T-helper 1 cell (primary cell): ENCODE results near the gene CNN2.

Source experiments
- DNase-seq, 5 donors: peaks; one replicate each; pipeline ENCODE4 v3.0.0-alpha.2; 2012 to 2020
- total RNA-seq, 4 donors: gene quantifications; one replicate each; lab custom pipeline; 2026; lab: John Stamatoyannopoulos, UW

CNN2 gene
- total RNA-seq = 283 to 341 (median 311) reads per million in 4 donors

DNA sequence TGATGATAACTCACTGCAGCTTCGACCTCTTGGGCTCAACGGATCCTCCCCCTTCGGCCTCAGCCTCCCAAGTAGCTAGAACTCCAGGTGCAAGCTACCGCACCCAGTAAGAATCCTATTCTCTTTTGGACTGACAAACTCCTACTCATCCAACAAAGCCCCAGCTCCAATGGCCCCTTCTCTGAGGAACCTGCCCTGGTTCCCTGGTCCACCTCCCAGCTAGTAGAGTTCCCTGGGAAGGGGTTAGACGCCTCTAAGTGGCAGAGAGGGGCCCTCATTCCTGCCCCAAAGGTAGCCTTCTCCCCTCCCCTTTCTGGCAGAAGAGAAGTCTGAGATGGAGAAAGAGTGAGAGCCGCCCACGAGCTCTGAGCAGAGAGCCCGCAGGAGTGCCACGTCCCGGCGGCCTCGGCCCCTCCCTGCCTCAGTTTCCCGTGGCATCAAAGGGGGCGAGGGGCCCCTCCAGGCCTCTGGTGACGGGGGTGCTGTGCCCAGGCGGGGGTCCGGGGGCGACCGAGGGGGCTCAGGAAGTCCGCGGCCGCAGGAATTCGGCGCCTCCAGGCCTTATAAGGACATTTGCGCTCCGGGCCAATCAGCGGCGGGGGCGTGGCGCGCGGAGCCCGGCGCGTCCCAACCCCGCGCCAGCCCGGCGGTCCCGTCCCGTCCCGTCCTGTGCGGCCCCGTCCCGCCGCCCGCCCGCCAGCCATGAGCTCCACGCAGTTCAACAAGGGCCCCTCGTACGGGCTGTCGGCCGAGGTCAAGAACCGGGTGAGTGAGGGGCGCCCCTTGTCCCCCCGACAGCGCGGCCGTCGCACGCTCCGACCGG, at the start of gene CNN2:
CNN2 (plus strand) TSS at position 649 of the 823 bp plus-strand sequence; CDS start at position 703, 54 bp downstream.
- peak in 4 of 5 donors; percentile 48 to 72 (median 62) for DNase-seq

DNA sequence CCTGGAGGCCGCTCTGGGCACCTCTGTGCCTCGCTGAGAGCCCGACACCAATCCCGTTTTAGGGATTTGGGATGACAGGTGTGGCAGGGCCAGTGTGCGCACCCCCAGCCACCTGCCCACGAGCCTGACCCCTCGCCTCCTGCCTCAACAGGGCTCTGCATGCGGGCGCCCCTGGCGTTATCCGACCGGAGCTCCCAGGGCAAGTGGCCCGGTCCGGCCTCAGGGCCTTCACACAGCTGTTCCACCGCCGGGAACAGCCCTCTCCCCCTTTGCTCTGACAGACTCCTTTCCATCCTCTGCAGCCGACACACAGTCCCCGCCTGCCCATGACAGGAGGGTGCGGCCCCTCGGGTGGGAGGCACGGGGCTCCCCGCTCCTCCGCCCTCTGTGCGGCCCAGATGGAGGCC, 49.3 kb upstream of the CNN2 start:
- DNase-seq = no peak

DNA sequence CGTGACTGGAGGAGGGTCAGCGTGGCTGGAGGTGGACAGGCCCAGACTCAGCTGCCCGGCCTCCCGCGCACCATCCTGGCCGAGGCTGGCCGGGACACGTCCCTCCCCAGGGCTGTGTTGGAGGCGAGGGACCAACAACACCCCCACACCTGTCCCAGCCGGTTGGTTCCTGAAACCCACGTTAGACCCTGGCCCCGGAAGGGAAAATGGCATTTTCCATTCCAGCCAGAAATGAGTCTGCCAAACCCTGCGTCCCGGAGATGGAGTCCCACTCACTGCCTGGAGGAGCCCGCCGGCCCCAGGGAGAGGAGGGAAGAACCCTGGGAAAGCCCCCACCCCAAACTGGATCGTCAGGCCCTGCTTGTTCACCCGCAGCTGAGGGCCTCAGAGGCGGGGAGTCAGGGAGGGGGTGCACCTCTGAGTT, 47.1 kb upstream of the CNN2 start:
- no peak for DNase-seq

GRCh38 chr19:980133-980998, 46.0 kb upstream of the CNN2 start:
- DNase-seq = no peak

DNA sequence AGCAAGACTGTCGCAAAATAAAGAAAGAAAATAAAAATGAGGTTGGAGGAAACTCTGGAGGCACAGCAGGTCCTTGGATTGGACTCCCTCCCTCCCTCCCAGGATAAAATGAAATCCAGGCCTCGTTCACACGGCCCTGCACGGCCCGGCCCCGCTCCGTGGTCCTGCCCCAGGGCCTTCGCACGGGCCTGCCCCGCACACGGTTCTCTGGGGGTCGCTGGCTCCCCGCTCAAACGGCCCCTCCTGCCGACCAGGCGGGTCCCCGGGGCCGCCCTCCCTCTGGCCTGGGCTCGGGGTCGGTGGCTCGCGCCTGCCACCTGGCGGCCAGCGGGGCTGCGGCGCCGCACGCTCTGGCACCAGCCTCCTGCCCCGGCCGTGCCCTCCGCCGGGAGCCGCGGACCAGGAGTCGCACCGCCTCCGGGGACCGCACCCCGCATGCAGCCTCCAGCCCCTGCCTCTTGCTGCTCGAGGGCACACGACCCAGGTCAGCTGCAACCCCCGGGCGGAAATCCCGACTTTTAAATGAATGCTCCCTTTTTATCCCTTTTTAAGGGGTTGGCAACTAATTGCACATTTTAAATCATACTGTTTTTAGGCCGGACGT, 43.7 kb upstream of the CNN2 start:
- peak; percentile 52 to 72 (median 61) for DNase-seq

- DNase-seq = peak; percentile 77 to 90 (median 84)
Observed at GRCh38 chr19:984165-984967, 42.0 kb upstream of the CNN2 start, which contains the start of gene WDR18. WDR18 (plus strand) TSS chr19:984345; CDS start chr19:984354, 9 bp downstream.

DNA sequence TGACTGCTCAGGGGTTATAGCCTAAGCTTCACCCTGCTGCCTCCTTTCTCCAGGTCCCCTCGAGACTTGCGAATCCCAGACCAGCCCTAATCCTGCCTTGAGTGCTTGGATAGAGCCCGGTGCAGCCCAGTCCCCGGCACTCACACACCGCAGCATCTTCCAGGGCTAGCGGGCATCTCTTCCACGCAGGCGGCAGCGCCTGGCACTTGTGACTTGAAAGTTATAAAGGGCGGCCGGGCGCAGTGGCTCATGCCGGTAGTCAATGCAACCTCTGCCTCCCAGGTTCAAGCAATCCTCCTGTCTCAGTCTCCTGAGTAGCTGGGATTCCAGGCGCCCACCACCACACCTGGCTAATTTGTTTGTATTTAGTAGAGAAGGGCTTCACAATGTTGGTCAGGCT, 40.3 kb upstream of the CNN2 start:
- DNase-seq = no peak

GRCh38 chr19:988081-988480, 38.3 kb upstream of the CNN2 start:
- no peak for DNase-seq

- DNase-seq = no peak
Observed at GRCh38 chr19:988510-988909, 37.9 kb upstream of the CNN2 start.

- no peak for DNase-seq
Observed at GRCh38 chr19:989381-990081, 36.9 kb upstream of the CNN2 start.

- DNase-seq = no peak
Observed at GRCh38 chr19:990119-990571, 36.3 kb upstream of the CNN2 start.

DNA sequence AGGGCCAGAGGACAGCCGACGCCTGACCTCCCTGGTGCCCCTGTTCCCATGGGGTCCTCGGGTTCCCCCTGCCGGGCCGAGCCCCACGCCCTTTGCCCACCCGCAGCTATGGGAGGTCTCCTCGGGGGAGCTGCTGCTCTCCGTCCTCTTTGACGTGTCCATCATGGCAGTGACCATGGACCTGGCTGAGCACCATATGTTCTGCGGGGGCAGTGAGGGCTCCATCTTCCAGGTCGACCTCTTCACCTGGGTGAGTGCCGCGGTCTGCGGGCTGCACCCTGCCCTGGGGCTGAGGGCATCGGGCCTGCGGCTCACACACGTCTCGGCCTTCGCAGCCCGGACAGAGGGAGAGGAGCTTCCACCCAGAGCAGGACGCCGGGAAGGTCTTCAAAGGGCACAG, 35.7 kb upstream of the CNN2 start:
- DNase-seq = no peak

GRCh38 chr19:991174-991931, 35.1 kb upstream of the CNN2 start:
- peak; percentile 30 to 71 (median 62) for DNase-seq

DNA sequence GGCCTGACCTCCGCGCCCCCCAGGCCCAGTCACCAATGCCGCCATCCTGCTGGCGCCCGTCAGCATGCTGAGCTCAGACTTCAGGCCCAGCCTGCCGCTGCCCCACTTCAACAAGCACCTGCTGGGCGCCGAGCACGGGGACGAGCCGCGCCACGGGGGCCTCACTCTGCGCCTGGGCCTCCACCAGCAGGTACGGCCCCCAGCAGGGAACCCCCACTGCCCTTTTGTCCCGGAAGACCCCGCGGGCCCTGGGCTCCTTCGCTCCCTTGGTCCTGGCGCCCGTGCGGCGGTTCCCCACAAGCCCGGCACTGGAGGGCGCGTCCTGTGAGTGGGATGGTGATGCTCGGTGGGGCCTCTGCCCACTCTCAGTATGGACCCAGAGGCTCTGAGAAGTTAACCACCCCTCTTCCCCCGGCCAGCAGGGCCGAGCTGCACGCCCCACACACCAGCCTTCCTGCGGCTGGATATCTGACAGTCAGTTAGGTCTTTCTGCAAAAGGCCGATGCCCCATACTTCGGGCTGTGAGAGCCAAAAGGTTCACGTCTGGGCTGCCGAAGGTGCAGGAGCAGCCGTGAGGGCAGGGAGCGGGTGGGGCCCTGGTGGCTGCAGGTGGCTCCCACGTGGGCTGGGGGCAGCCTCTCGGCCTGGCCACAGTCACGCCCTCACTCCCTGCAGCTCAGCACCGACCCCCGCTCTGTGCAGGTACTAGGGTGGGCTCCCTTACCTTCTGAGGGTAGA, 34.3 kb upstream of the CNN2 start:
- DNase-seq = no peak

DNA sequence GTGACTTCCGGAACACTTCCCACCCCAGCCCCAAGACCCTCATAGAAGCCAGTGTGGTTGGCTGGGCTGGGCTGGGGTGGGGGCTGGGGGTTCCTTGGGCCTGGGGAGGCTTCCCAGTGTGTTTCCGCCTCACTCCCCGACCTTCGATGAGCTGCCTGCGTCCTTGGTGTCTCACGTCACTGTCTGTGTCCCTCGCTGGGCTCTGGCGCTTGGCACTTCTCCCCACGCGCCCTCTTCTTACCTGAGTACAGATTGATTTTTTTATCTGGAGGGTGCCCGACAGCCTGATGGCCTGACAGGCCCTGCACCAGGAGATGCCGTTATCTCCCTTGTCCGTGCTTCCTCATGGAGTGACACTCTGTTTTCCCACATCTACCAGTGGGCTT, 33.7 kb upstream of the CNN2 start:
- no peak for DNase-seq

DNA sequence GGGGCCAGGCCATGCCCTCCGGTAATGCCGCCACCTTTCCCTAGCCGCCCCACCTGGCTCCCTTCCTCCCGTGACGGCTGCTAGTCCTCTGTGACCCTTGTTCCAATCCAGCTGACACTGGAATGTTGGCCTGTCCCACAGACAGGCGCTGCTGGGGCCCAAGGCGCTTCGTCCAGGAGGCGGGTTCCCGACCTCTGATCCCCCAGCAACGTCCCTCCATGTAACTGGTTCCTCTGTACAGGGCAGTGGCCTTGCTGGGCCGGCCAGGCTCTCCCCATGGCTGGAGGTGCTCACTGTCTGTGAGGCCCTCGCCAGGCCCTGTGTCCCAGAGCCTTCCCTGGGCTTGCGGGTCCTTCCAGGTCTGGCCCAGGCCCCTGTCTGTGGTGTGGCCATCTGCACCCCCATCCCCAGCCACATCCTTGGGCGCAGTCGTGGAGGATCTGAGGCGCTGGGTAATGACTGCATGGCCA, 33.0 kb upstream of the CNN2 start:
- DNase-seq = no peak

GRCh38 chr19:993831-994393, 32.5 kb upstream of the CNN2 start:
- DNase-seq = no peak

DNA sequence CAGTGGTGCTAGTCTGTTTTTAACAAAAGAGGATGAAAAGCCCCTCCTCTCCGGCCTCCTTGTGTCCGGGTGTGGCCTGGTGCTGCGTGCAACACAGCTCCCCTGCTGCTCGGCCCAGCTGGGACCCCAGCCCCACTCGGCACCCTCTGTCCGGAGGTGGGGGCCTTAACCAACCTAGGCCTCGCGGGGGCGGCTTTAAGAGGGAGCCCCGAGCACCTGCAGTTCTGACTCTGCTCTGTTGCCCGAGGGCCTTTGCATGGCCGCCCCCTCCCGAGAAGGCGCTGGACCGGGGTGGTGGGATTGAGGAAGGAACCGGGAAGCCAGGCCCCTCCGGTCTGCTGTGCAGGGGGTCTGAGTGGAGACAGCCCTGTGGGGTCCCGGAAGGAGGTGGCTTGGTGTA, 31.9 kb upstream of the CNN2 start:
- no peak for DNase-seq

- DNase-seq = no peak
Observed at GRCh38 chr19:995051-995827, 31.2 kb upstream of the CNN2 start.
